ENCODE results near the gene DRC1. TPM values are rescaled to one million over a fixed set of nuclear protein-coding genes. Genes with fewer than 3 reads are reported as not detected.

The DRC1 gene
- total RNA-seq, 1 donor from 2014 or later = not detected

DNA sequence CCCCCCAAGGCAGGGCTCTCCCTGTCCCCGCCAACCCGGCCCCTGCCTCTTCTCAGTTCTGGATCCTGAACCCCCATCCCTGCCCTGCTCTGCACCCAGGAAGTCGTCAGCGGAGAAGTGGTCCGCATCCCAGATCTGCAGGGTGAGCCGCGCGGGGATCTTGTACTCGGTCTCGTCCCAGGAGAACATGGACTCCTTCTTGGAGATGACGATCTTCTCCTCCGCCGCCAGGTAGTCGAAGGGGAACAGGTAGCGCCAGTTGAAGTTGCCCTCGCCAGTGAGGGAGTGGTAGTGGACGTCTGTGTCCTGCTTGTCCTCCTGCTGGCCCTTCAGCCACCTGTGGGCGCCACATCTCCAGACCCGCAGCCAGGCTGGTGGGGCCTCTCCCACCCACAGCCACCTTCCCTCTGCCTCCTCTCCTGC is 59.9 kb downstream of the DRC1 start:
- Histone ChIP-seq H3K27ac (no peak overlapping the region), H3K4me3 (no peak overlapping the region), H3K9me3 (no peaks in the 10 kb centered on the region), H3K27me3 (no peaks in the 10 kb centered on the region), H3K4me1 (no peaks in the 10 kb centered on the region), H3K36me3 (no peaks in the 10 kb centered on the region)
- DNase-seq (ENCODE audit: extremely low spot score in 2 of 2) = no peak
- intact Hi-C loops (cut with DNase I) = no loop called here
- TF ChIP-seq, protein P1, sequence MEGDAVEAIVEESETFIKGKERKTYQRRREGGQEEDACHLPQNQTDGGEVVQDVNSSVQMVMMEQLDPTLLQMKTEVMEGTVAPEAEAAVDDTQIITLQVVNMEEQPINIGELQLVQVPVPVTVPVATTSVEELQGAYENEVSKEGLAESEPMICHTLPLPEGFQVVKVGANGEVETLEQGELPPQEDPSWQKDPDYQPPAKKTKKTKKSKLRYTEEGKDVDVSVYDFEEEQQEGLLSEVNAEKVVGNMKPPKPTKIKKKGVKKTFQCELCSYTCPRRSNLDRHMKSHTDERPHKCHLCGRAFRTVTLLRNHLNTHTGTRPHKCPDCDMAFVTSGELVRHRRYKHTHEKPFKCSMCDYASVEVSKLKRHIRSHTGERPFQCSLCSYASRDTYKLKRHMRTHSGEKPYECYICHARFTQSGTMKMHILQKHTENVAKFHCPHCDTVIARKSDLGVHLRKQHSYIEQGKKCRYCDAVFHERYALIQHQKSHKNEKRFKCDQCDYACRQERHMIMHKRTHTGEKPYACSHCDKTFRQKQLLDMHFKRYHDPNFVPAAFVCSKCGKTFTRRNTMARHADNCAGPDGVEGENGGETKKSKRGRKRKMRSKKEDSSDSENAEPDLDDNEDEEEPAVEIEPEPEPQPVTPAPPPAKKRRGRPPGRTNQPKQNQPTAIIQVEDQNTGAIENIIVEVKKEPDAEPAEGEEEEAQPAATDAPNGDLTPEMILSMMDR (IDR thresholded peaks at IDR 0.05) = no peak
- TF ChIP-seq POLR2A (IDR thresholded peaks at IDR 0.05) = no peak
- no peak for TF ChIP-seq POLR2AphosphoS5 (IDR thresholded peaks at IDR 0.05; ENCODE audit: insufficient read depth in 1 of 2, low read depth in 1 of 2)

DNA sequence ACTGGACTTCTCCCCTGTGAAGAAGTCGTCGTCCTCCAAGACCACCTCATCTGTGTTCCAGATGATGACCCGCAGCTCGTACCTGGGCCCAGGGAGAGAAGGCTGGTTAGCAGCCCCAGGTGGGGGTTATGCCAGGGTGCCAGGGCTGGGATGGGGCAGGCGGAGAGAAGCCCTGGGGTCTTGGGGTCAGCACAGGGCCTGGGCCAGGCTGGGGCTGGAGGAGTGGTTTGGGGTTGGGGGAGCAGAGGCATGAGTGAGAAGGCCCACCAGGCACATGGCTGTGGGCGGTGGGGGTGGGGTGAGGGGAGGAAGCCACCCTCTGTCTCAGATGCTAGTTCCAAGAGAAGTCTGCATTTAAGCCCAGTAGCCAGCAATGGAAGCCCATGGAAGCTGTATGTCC is 60.4 kb downstream of the DRC1 start:
- TF ChIP-seq, protein P1 (IDR thresholded peaks at IDR 0.05) = no peak
- TF ChIP-seq POLR2AphosphoS5 (IDR thresholded peaks at IDR 0.05; ENCODE audit: insufficient read depth in 1 of 2, low read depth in 1 of 2) = no peak
- no peak for TF ChIP-seq POLR2A (IDR thresholded peaks at IDR 0.05)
- Histone ChIP-seq H3K4me3 (no peak overlapping the region), H3K27ac (no peak overlapping the region), H3K36me3 (no peaks in the 10 kb centered on the region), H3K4me1 (no peaks in the 10 kb centered on the region), H3K27me3 (no peaks in the 10 kb centered on the region), H3K9me3 (no peaks in the 10 kb centered on the region)
- DNase-seq (ENCODE audit: extremely low spot score in 2 of 2) = no peak
- intact Hi-C loops (cut with DNase I) = no loop called here

DNA sequence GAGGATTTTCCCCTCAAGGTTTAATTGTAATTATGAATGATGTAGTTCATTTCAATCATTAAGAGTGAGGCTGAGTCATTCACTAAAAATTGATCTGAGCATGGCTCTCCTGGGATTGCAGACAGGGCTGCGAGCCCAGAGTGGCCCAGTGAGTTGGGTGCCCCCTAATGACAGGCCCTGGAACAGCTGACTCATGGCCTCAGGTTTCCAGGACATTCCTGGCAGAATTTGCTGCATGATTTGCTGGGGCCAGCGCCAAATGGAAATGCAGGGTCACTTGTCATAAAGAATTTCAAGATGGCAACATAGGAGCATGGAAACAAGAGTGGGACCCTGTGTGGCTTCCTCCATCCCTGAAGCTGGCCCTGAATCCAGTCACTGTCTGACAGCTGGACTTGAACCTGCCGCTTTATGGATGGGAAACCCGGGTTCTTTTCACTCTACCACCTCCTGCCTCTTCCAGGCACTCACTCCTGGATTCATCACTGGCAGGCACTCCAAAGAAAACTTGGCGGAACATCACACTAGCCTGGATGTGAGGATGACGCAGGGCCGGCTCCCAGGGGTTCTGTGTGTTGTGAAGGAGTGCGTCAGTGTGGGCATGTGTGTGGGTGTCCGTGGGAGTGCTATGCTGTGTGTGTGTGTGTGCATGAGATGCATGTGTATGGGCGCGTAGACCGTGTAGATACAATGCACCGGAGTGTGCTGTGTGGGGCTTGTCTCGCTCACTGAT is 61.0 kb downstream of the DRC1 start:
- no peaks in the 10 kb centered on the region for H3K36me3 ChIP-seq
- H3K4me3 ChIP-seq = no peak overlapping the region
- no peak for DNase-seq (ENCODE audit: extremely low spot score in 2 of 2)
- H3K27me3 ChIP-seq = no peaks in the 10 kb centered on the region
- no peaks in the 10 kb centered on the region for H3K9me3 ChIP-seq
- TF ChIP-seq POLR2AphosphoS5 (IDR thresholded peaks at IDR 0.05; ENCODE audit: insufficient read depth in 1 of 2, low read depth in 1 of 2) (no peak), POLR2A (IDR thresholded peaks at IDR 0.05) (no peak)
- TF ChIP-seq, protein P1 (IDR thresholded peaks at IDR 0.05) = no peak
- H3K27ac ChIP-seq = no peak overlapping the region
- H3K4me1 ChIP-seq = no peaks in the 10 kb centered on the region
- intact Hi-C loops (cut with DNase I) = no loop called here

DNA sequence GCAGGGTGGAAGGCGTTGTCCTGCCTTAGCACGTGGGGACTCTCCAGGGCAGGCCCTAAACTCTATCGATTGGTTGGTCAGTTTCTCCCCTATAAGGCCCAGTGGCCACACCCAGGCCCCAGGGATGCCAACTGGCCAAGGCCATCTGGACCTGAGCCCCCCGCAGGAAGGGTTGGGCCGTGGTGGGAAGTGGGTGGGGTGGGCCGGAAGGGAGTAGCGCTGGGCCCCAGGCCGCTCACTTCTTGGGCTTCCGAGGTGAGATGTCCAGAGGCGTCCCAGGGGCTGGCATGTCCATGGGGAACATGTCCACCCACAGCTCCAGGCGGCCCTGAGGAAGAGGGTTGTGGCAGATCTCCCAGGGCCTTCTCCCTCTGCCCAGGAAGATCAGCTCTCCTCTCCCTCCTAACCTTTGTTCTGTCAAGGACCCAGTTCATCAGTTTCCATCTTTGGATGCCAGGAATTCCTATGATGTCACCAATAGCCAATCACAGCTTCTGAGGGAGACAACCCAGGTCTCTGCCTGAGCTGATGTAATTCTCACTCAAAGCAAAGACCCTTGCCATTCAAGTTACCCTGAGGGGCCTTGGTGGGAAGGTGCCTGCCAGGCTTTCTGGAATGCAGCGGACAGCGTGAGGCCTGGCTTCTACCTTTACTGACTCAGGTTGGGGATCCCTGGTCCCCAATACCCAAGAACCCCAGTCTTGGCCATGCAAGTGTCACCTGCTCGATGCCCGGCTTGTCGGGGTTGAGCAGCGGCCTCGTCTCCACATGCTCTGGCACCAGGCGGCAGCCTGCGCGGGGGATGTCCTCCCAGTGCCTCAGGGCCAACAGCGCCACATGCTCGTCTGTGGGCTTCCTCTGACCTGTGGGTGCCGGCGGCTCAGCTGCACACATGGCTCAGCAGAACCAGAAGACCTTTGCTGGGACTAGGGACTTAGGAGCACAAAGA is 61.8 kb downstream of the DRC1 start:
- H3K27me3 ChIP-seq = no peaks in the 10 kb centered on the region
- DNase-seq (ENCODE audit: extremely low spot score in 2 of 2) = no peak
- no peaks in the 10 kb centered on the region for H3K9me3 ChIP-seq
- H3K36me3 ChIP-seq = no peaks in the 10 kb centered on the region
- H3K4me3 ChIP-seq = no peak overlapping the region
- no peak overlapping the region for H3K27ac ChIP-seq
- TF ChIP-seq POLR2AphosphoS5 (IDR thresholded peaks at IDR 0.05; ENCODE audit: insufficient read depth in 1 of 2, low read depth in 1 of 2) (no peak), POLR2A (IDR thresholded peaks at IDR 0.05) (no peak)
- TF ChIP-seq, protein P1 (IDR thresholded peaks at IDR 0.05) = no peak
- intact Hi-C loops (cut with DNase I) = no loop called here
- no peaks in the 10 kb centered on the region for H3K4me1 ChIP-seq

All from vagina (tissue), 2 donors.